ENCODE results near the gene ZNF536. TPM values are rescaled to one million over a fixed set of nuclear protein-coding genes. Genes with fewer than 3 reads are reported as not detected.

The ZNF536 gene
- total RNA-seq, 1 experiment from 2014 or later = not detected

GRCh38 chr19:30441011-30441410 is 68.8 kb downstream of the ZNF536 start:
- Histone ChIP-seq H3K79me2 (ENCODE audit: low read depth) (no peaks in the 10 kb centered on the region), H3K9me3 (ENCODE audit: insufficient read depth, low read depth) (no peaks in the 10 kb centered on the region), H3K27ac (no peak overlapping the region), H4K20me1 (ENCODE audit: insufficient read depth) (no peaks in the 10 kb centered on the region), H3K36me3 (ENCODE audit: low read depth) (no peaks in the 10 kb centered on the region), H3K27me3 (ENCODE audit: insufficient read depth, low read depth) (peaks cover 60% of the 10 kb centered on the region), H3K4me3 (no peak overlapping the region), H3K9me2 (ENCODE audit: insufficient read depth) (no peaks in the 10 kb centered on the region), H3K4me1 (replicated peaks; ENCODE audit: insufficient read depth) (no peaks in the 10 kb centered on the region), H3F3A (ENCODE audit: insufficient read depth, low read depth) (no peaks in the 10 kb centered on the region), H3K4me2 (no peak overlapping the region), H2AFZ (no peak overlapping the region)
- intact Hi-C loops (cut with micrococcal nuclease; ENCODE audit: unreplicated experiment) = no loop called here
- CTCF ChIA-PET = no interaction called here
- POLR2A ChIA-PET (ENCODE audit: unreplicated experiment) = no interaction called here
- TF ChIP-seq CTCF (conservative IDR thresholded peaks at IDR 0.05) = no peak
- TF ChIP-seq EZH2 (IDR thresholded peaks at IDR 0.05; ENCODE audit: low read depth) = no peak
- no peak for DNase-seq
- no TSS peak for BruUV-seq (replicated peaks)

GRCh38 chr19:30442674-30443073 is 70.5 kb downstream of the ZNF536 start:
- no peaks in the 10 kb centered on the region for H3K9me2 ChIP-seq (ENCODE audit: insufficient read depth)
- intact Hi-C loops (cut with micrococcal nuclease; ENCODE audit: unreplicated experiment) = no loop called here
- H2AFZ ChIP-seq = no peak overlapping the region
- H3K4me2 ChIP-seq = no peak overlapping the region
- H3K4me3 ChIP-seq = no peak overlapping the region
- DNase-seq = no peak
- peaks cover 76% of the 10 kb centered on the region for H3K27me3 ChIP-seq (ENCODE audit: insufficient read depth, low read depth)
- BruUV-seq (replicated peaks) = no TSS peak
- H3K79me2 ChIP-seq (ENCODE audit: low read depth) = no peaks in the 10 kb centered on the region
- no peak overlapping the region for H3K27ac ChIP-seq
- H3K9me3 ChIP-seq (ENCODE audit: insufficient read depth, low read depth) = no peaks in the 10 kb centered on the region
- H4K20me1 ChIP-seq (ENCODE audit: insufficient read depth) = no peaks in the 10 kb centered on the region
- H3K4me1 ChIP-seq (replicated peaks; ENCODE audit: insufficient read depth) = no peaks in the 10 kb centered on the region
- no peaks in the 10 kb centered on the region for H3K36me3 ChIP-seq (ENCODE audit: low read depth)
- no peaks in the 10 kb centered on the region for H3F3A ChIP-seq (ENCODE audit: insufficient read depth, low read depth)
- CTCF ChIA-PET = no interaction called here
- TF ChIP-seq EZH2 (IDR thresholded peaks at IDR 0.05; ENCODE audit: low read depth) = no peak
- no peak for TF ChIP-seq CTCF (conservative IDR thresholded peaks at IDR 0.05)
- POLR2A ChIA-PET (ENCODE audit: unreplicated experiment) = no interaction called here

GRCh38 chr19:30443531-30444252 is 71.5 kb downstream of the ZNF536 start:
- DNase-seq = no peak
- Histone ChIP-seq H2AFZ (no peak overlapping the region), H3K27me3 (ENCODE audit: insufficient read depth, low read depth) (peaks cover 85% of the 10 kb centered on the region), H3K27ac (no peak overlapping the region), H4K20me1 (ENCODE audit: insufficient read depth) (no peaks in the 10 kb centered on the region), H3K36me3 (ENCODE audit: low read depth) (no peaks in the 10 kb centered on the region), H3K9me3 (ENCODE audit: insufficient read depth, low read depth) (no peaks in the 10 kb centered on the region), H3K4me3 (no peak overlapping the region), H3K4me1 (replicated peaks; ENCODE audit: insufficient read depth) (no peaks in the 10 kb centered on the region), H3F3A (ENCODE audit: insufficient read depth, low read depth) (no peaks in the 10 kb centered on the region), H3K4me2 (no peak overlapping the region), H3K9me2 (ENCODE audit: insufficient read depth) (no peaks in the 10 kb centered on the region), H3K79me2 (ENCODE audit: low read depth) (no peaks in the 10 kb centered on the region)
- BruUV-seq (replicated peaks) = no TSS peak
- ChIA-PET POLR2A (ENCODE audit: unreplicated experiment) (no interaction called here), CTCF (no interaction called here)
- TF ChIP-seq EZH2 (IDR thresholded peaks at IDR 0.05; ENCODE audit: low read depth) (no peak), CTCF (conservative IDR thresholded peaks at IDR 0.05) (no peak)
- intact Hi-C loops (cut with micrococcal nuclease; ENCODE audit: unreplicated experiment) = no loop called here
